HepG2 (cell line): ENCODE measurements around the gene CPVL.

Source experiments
- ASH2L ChIP-seq: fragments of 300-600, 200-600 bp; sonication (generic); IDR thresholded peaks from 2 replicates; pipeline ENCODE4 v1.7.0; 2017; ENCODE audit warnings: low read depth, mild to moderate bottlenecking, moderate library complexity, mixed read lengths, low read length; ENCODE audit not compliant: insufficient read length
- FOXM1 ChIP-seq: sonication (generic); formaldehyde crosslinking; IDR thresholded peaks from 2 replicates; pipeline ENCODE4 v1.5.0; 2020; ENCODE audit warnings: missing genetic modification reagents
- ZNF383 ChIP-seq: sonication (generic); formaldehyde crosslinking; IDR thresholded peaks from 2 replicates; pipeline ENCODE4 v1.4.0; 2020; ENCODE audit warnings: missing genetic modification reagents, mild to moderate bottlenecking, borderline replicate concordance

GRCh38 chr7:29126804-29127203 is 19.5 kb downstream of the CPVL start:
- TF ChIP-seq FOXM1: no peak
- no peak for TF ChIP-seq ZNF383 (CRISPR knock-in tag)
- TF ChIP-seq ASH2L: no peak
